Fibroblast of lung (primary cell): ENCODE results near the gene VWA7.

ENCODE experiments used
- CTCF ChIP-seq, 2 donors: IDR thresholded peaks in 1 of 2; conservative IDR thresholded peaks in 1 of 2; 1 replicate in 1 of 2; 2 replicates in 1 of 2; pipeline ENCODE4 v1.5.1; 2011 to 2012; ENCODE audit warnings: low read length in 2 of 2, control low read depth in 1 of 2, inconsistent platforms in 1 of 2, low read depth in 1 of 2, mild to moderate bottlenecking in 1 of 2
- EZH2 ChIP-seq: IDR thresholded peaks from 2 replicates; pipeline ENCODE4 v1.5.1; 2012; ENCODE audit warnings: low read length, control low read depth, mild to moderate bottlenecking; ENCODE audit errors: missing control alignments

GRCh38 chr6:31775633-31776484 is 1.3 kb downstream of the VWA7 start:
- TF ChIP-seq EZH2 (no peak), CTCF (conservative IDR thresholded peaks at IDR 0.05 in 1 of 2, IDR thresholded peaks at IDR 0.05 in 1 of 2; ENCODE audit: low read depth in 1 of 2, low read length in 2 of 2) (no peak)
